Measurements from ENCODE around the gene TMCO1. TPM values are rescaled to one million over a fixed set of nuclear protein-coding genes. Genes with fewer than 3 reads are reported as not detected.
A peak's percentile ranks its signal among the peaks of the same experiment; 100 is the strongest.
"Not testable (repeated sequence)": the region's sequence is repeated elsewhere in the genome, so short reads cannot be mapped to it uniquely, and the experiment has no call there.

The TMCO1 gene
- total and polyA plus RNA-seq, 11 donors: 27.4 to 102 (median 54.3) TPM

DNA sequence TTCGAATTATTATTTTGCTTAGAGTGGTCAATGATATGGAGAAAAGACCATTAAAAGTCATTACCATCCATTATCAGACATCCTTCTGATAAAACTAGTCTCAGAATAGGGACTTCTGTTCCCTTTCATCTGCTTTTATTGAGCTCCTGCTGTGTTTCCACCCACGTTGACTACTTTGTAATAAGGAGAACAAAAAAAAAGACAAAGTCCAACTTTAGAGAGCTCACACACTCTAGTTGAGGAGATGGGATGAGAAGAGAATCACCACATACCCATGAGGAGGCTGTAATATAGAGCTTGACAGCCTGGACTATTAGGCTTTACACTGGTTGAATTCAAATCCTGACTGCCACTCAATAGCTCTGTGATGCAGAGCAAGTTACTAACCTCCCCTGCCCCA lies 42.5 kb downstream of the TMCO1 start:
- no peaks in the 10 kb centered on the region for H3K27me3 ChIP-seq
- DNase-seq (no peak), ATAC-seq (no peak)
- no peak overlapping the region for H3K4me3 ChIP-seq
- no peaks in the 10 kb centered on the region for H3K9me3 ChIP-seq
- intact Hi-C loops (cut with DNase I): loop anchor here in 1 of 10 donors (10.0 kb wide), 1 partner anchor 169 kb away; no protein-coding TSS in a partner anchor
- H3K27ac ChIP-seq: no peak overlapping the region
- H3K4me1 ChIP-seq: no peaks in the 10 kb centered on the region
- H3K36me3 ChIP-seq: peaks cover 0 to 51% (median 45%) of the 10 kb centered on the region in 9 donors
- WGBS, 4 donors: 94 to 95% (median 94%) methylated on average over 2 of the region's 2 CpGs
- TF ChIP-seq, protein P1, sequence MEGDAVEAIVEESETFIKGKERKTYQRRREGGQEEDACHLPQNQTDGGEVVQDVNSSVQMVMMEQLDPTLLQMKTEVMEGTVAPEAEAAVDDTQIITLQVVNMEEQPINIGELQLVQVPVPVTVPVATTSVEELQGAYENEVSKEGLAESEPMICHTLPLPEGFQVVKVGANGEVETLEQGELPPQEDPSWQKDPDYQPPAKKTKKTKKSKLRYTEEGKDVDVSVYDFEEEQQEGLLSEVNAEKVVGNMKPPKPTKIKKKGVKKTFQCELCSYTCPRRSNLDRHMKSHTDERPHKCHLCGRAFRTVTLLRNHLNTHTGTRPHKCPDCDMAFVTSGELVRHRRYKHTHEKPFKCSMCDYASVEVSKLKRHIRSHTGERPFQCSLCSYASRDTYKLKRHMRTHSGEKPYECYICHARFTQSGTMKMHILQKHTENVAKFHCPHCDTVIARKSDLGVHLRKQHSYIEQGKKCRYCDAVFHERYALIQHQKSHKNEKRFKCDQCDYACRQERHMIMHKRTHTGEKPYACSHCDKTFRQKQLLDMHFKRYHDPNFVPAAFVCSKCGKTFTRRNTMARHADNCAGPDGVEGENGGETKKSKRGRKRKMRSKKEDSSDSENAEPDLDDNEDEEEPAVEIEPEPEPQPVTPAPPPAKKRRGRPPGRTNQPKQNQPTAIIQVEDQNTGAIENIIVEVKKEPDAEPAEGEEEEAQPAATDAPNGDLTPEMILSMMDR (IDR thresholded peaks at IDR 0.05): no peak
- no peak for TF ChIP-seq POLR2A (IDR thresholded peaks at IDR 0.05)

DNA sequence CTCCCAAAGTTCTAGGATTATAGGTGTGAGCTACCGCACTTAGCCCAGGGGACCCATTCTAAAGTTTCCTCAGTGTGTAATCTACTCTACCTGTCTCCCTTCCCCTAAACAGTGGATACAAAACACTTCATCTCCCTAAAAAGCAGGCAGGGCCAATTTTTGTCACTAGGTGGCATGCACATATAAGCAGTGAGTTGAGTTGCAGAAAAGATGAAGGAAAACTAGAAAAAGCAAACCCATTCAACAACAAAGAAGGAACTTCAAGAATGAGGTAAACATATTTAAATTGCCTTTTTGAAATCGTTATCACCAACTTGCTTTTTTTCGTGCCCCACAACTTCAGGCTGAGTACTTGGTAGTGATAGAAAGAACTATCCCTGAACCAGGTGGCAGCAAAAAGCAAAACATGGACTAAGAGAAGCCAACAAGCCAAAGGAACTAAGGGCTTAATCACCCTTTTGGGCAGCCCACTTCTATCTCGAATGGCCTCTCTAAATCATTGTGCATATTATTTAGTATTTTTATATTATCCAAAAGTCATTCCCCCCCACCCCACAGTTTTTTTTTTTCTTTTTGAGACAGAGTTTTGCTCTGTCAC lies 50.7 kb downstream of the TMCO1 start:
- TF ChIP-seq POLR2A (IDR thresholded peaks at IDR 0.05): no peak
- TF ChIP-seq, protein P1 (IDR thresholded peaks at IDR 0.05): peak; percentile 47 to 77 (median 58)
- peak in 2 of 5 donors; percentile 21 for DNase-seq
- Histone ChIP-seq H3K27me3 (no peaks in the 10 kb centered on the region), H3K4me3 (no peak overlapping the region), H3K4me1 (no peaks in the 10 kb centered on the region), H3K9me3 (no peaks in the 10 kb centered on the region), H3K36me3 (no peaks in the 10 kb centered on the region), H3K27ac (no peak overlapping the region)
- WGBS, 4 donors: 24 to 31% (median 27%) methylated on average over 4 of the region's 4 CpGs
- intact Hi-C loops (cut with DNase I): loop anchor here (1.0 to 10.0 kb wide), 5 partner anchors 113 to 197 kb away; no protein-coding TSS in a partner anchor
- ATAC-seq: peak in 2 of 4 donors; percentile 41 to 49

DNA sequence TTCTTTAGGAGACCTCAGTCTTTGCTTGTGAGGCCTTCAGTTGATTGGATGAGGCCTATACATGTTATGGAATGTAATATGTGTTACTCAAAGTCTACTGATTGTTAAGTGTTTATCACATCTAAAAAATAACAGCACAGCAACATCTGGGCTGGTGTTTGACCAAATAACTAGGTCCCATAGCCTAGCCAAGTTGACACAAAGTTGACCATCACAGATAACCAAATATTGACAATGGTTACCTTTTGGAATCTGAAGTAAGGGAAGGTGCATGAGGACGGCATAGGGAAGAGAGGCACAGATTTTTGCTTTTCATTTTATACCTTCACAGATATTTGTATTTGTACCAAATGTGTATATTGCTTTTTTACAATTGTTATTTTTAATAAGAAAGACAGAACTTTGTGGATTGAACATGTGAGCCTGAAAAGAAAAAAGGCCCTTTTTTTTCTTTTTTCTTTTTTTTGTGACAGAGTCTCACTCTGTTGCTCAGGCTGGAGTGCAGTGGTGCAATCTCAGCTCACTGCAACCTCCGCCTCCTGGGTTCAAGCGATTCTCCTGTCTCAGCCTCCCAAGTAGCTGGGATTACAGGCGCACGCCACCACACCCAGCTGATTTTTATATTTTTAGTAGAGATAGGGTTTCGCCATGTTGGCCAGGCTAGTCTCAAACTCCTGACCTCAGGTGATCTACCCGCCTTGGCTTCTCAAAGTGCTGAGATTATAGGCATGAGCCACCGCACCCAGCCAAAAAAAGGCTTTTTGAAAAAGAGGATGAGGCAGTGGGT lies 52.2 kb downstream of the TMCO1 start:
- H3K9me3 ChIP-seq, H3K27me3 ChIP-seq, H3K27ac ChIP-seq, H3K4me3 ChIP-seq, ATAC-seq, H3K4me1 ChIP-seq, DNase-seq, H3K36me3 ChIP-seq: not testable (repeated sequence)
- intact Hi-C loops (cut with DNase I): loop anchor here in 6 of 10 donors (1.0 to 10.0 kb wide), 4 partner anchors 112 to 198 kb away; no protein-coding TSS in a partner anchor
- 84 to 96% (median 94%) methylated on average over 8 of the region's 8 CpGs for WGBS, 4 donors

DNA sequence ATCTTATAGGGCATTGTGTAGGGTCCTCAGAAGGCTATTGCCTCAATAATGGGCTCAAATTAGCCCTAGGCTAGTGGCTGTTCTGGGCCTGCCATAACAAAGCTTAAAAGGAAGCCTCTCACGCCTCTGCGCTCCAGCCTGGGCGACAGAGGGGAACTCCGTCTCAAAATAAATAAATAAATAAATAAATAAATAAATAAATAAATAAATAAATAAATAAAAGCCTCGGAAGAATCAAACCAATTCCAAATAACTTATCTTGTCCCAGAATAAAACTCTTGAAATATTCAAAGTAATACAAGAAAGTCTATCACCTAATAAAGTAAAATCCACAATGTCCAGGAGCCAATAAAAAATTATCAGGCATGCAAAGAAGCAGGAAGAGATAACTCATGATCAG lies 55.9 kb downstream of the TMCO1 start:
- TF ChIP-seq, protein P1 (IDR thresholded peaks at IDR 0.05): no peak
- TF ChIP-seq POLR2A (IDR thresholded peaks at IDR 0.05): no peak
- DNase-seq: no peak
- intact Hi-C loops (cut with DNase I): loop anchor here in 1 of 10 donors (10.0 kb wide), 1 partner anchor 108 kb away; no protein-coding TSS in a partner anchor
- H3K4me1 ChIP-seq: no peaks in the 10 kb centered on the region
- ATAC-seq: no peak
- H3K36me3 ChIP-seq: no peaks in the 10 kb centered on the region
- no peaks in the 10 kb centered on the region for H3K27me3 ChIP-seq
- H3K4me3 ChIP-seq: no peak overlapping the region
- WGBS, 4 donors: 93 to 95% (median 95%) methylated on average over 5 of the region's 5 CpGs
- H3K27ac ChIP-seq: no peak overlapping the region
- no peaks in the 10 kb centered on the region for H3K9me3 ChIP-seq

All from heart left ventricle (tissue), 16 donors.